ENCODE measurements around the gene TBC1D22B. TPM values are rescaled to one million over a fixed set of nuclear protein-coding genes. Genes with fewer than 3 reads are reported as not detected.

Gene TBC1D22B
- total and polyA plus RNA-seq, 2 donors from 2014 or later = 9.7 to 12.8 TPM

GRCh38 chr6:37244430-37245310, 12.9 kb upstream of the TBC1D22B start:
- H3K4me3 ChIP-seq (ENCODE audit: low read length in 3 of 3) = no peak overlapping the region
- peaks cover 4 to 28% (median 7%) of the 10 kb centered on the region in 3 donors for H3K4me1 ChIP-seq (ENCODE audit: control insufficient read depth in 2 of 3, insufficient read depth in 2 of 3, low read depth in 1 of 3, low read length in 3 of 3)
- TF ChIP-seq, protein P1, sequence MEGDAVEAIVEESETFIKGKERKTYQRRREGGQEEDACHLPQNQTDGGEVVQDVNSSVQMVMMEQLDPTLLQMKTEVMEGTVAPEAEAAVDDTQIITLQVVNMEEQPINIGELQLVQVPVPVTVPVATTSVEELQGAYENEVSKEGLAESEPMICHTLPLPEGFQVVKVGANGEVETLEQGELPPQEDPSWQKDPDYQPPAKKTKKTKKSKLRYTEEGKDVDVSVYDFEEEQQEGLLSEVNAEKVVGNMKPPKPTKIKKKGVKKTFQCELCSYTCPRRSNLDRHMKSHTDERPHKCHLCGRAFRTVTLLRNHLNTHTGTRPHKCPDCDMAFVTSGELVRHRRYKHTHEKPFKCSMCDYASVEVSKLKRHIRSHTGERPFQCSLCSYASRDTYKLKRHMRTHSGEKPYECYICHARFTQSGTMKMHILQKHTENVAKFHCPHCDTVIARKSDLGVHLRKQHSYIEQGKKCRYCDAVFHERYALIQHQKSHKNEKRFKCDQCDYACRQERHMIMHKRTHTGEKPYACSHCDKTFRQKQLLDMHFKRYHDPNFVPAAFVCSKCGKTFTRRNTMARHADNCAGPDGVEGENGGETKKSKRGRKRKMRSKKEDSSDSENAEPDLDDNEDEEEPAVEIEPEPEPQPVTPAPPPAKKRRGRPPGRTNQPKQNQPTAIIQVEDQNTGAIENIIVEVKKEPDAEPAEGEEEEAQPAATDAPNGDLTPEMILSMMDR (IDR thresholded peaks at IDR 0.05; ENCODE audit: borderline replicate concordance, extremely low read depth, insufficient read depth) = no peak
- FAIRE-seq (peak; percentile 76), DNase-seq (peak; percentile 61 to 97 (median 90))
- peak overlapping the region in 1 of 3 donors; percentile 7 for H3K9ac ChIP-seq (ENCODE audit: low read length in 3 of 3)
- no peaks in the 10 kb centered on the region for H3K36me3 ChIP-seq (ENCODE audit: control insufficient read depth in 2 of 3, insufficient read depth in 3 of 3, low read length in 3 of 3)
- intact Hi-C loops (cut with DNase I) = no loop called here
- no peaks in the 10 kb centered on the region for H3K27me3 ChIP-seq (ENCODE audit: control insufficient read depth, insufficient read depth, low read length)
- no peaks in the 10 kb centered on the region for H3K9me3 ChIP-seq (ENCODE audit: control insufficient read depth in 2 of 3, insufficient read depth in 1 of 3, low read length in 3 of 3)
- peak overlapping the region; percentile 66 to 74 for H3K27ac ChIP-seq (ENCODE audit: low read depth in 2 of 2, low read length in 2 of 2)

DNA sequence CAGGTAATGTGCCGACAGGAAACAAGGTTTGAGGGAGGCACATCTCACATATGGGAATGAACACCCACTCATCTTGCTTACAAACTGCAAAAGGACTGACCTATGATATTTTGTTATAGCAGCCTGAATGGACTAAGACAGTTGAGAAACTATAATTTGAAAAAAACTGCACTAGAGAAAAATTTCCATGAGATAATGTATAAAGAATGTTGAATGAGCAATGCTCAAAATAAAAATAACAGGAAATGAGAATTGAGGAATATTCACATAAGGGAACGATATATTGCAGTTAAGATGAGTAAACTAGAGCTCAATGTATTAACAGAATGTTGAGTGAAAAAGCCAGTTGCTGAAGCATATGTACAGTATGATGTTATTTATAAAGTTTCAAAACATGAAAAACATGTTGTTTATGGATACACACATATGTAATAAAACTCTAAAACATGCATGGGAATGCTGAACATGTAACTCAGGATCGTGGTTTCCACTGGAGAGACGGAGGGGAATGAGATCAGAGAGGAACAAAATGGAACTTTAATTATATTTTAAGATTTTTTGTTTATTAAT, 6.3 kb upstream of the TBC1D22B start:
- TF ChIP-seq, protein P1 (IDR thresholded peaks at IDR 0.05; ENCODE audit: borderline replicate concordance, extremely low read depth, insufficient read depth) = no peak
- FAIRE-seq (no peak), DNase-seq (no peak)
- no peaks in the 10 kb centered on the region for H3K36me3 ChIP-seq (ENCODE audit: control insufficient read depth in 2 of 3, insufficient read depth in 3 of 3, low read length in 3 of 3)
- no peaks in the 10 kb centered on the region for H3K9me3 ChIP-seq (ENCODE audit: control insufficient read depth in 2 of 3, insufficient read depth in 1 of 3, low read length in 3 of 3)
- H3K4me1 ChIP-seq (ENCODE audit: control insufficient read depth in 2 of 3, insufficient read depth in 2 of 3, low read depth in 1 of 3, low read length in 3 of 3) = no peaks in the 10 kb centered on the region
- no peak overlapping the region for H3K27ac ChIP-seq (ENCODE audit: low read depth in 2 of 2, low read length in 2 of 2)
- intact Hi-C loops (cut with DNase I) = no loop called here
- H3K9ac ChIP-seq (ENCODE audit: low read length in 3 of 3) = no peak overlapping the region
- H3K27me3 ChIP-seq (ENCODE audit: control insufficient read depth, insufficient read depth, low read length) = no peaks in the 10 kb centered on the region
- no peak overlapping the region for H3K4me3 ChIP-seq (ENCODE audit: low read length in 3 of 3)

DNA sequence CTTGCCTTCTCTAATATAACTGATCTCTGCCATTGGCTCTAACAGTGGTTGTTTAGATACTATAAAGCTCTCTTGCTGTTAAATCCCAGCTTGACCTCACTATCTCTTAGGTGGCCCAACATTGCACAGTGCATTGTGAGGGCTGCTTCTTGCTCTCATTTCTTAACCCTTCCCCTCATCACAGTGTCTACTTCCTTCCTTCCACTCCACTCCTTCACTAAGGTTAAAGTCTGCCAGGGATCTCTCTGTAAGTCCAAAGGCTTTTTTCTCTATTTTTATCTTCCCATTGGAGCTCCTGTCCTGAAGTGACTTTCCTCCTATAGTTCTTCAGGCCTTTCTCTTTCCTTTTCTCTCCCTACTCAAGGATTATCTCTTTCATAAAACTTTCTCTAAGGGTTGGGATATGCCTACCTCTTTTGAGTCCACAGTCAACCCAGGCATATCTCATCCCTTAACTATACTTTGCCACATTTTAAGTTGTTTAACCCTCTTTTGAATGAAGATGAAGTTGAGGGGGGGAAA, 4.0 kb upstream of the TBC1D22B start:
- no peaks in the 10 kb centered on the region for H3K36me3 ChIP-seq (ENCODE audit: control insufficient read depth in 2 of 3, insufficient read depth in 3 of 3, low read length in 3 of 3)
- FAIRE-seq (no peak), DNase-seq (no peak)
- peaks cover 0 to 8% (median 2%) of the 10 kb centered on the region in 3 donors for H3K4me1 ChIP-seq (ENCODE audit: control insufficient read depth in 2 of 3, insufficient read depth in 2 of 3, low read depth in 1 of 3, low read length in 3 of 3)
- intact Hi-C loops (cut with DNase I) = no loop called here
- no peak overlapping the region for H3K4me3 ChIP-seq (ENCODE audit: low read length in 3 of 3)
- H3K9me3 ChIP-seq (ENCODE audit: control insufficient read depth in 2 of 3, insufficient read depth in 1 of 3, low read length in 3 of 3) = no peaks in the 10 kb centered on the region
- TF ChIP-seq, protein P1 (IDR thresholded peaks at IDR 0.05; ENCODE audit: borderline replicate concordance, extremely low read depth, insufficient read depth) = no peak
- no peak overlapping the region for H3K9ac ChIP-seq (ENCODE audit: low read length in 3 of 3)
- no peak overlapping the region for H3K27ac ChIP-seq (ENCODE audit: low read depth in 2 of 2, low read length in 2 of 2)
- H3K27me3 ChIP-seq (ENCODE audit: control insufficient read depth, insufficient read depth, low read length) = no peaks in the 10 kb centered on the region
